Thoracic aorta (tissue), 2 donors: ENCODE results near the gene NCAPD3. TPM values are rescaled to one million over a fixed set of nuclear protein-coding genes. Genes with fewer than 3 reads are reported as not detected.

Source experiments
- ATAC-seq: fragments of 150-250 bp; one replicate; pipeline ENCODE4 v1.8.0; 2017; ENCODE audit warnings: low read depth; ENCODE audit not compliant: insufficient number of reproducible peaks, low FRiP score
- DNase-seq: peaks from one replicate; pipeline ENCODE4 v3.0.0-alpha.2; 2020; ENCODE audit warnings: low spot score
- H3K27ac ChIP-seq, 2 donors: fragments of 200-600 bp; sonication (generic); 1 replicate in 1 of 2; 2 replicates in 1 of 2; pipeline ENCODE4 v1.5.1; 2016; ENCODE audit warnings: mild to moderate bottlenecking in 2 of 2, moderate library complexity in 2 of 2
- H3K27me3 ChIP-seq: fragments of 200-600 bp; sonication (generic); replicated peaks from 2 replicates; pipeline ENCODE4 v1.6.0; 2016; ENCODE audit warnings: mild to moderate bottlenecking; ENCODE audit not compliant: insufficient read depth
- H3K36me3 ChIP-seq: fragments of 200-600 bp; sonication (generic); one replicate; pipeline ENCODE4 v1.5.1; 2016
- H3K4me1 ChIP-seq, 2 donors: fragments of 200-600 bp; sonication (generic); 1 replicate in 1 of 2; 2 replicates in 1 of 2; pipeline versions ENCODE4 v1.5.1 to v1.6.0; 2016; ENCODE audit warnings: low read depth in 2 of 2, mild to moderate bottlenecking in 1 of 2; ENCODE audit not compliant: control insufficient read depth in 1 of 2
- H3K4me3 ChIP-seq: fragments of 200-600 bp; sonication (generic); 2 replicates; pipeline ENCODE4 v1.5.1; 2016; ENCODE audit warnings: mild to moderate bottlenecking
- H3K9me3 ChIP-seq: fragments of 200-600 bp; sonication (generic); 2 replicates; pipeline ENCODE4 v1.5.1; 2016
- total RNA-seq, 2 donors: library from RNA; depleted of rRNA; stranded (reverse); fragments of >200 nt; gene quantifications; one replicate each; pipeline versions ENCODE4 v1.1.0 to v1.2.3, GENCODE V29; 2016
- TF ChIP-seq, protein P1 (sequence below): fragments of 200-600 bp; sonication (generic); IDR thresholded peaks from one replicate; pipeline ENCODE4 v1.5.1; 2019; ENCODE audit warnings: antibody characterized with exemption

NCAPD3 gene
- total RNA-seq, 2 donors from 2014 or later = 7.4 to 9.2 TPM

DNA sequence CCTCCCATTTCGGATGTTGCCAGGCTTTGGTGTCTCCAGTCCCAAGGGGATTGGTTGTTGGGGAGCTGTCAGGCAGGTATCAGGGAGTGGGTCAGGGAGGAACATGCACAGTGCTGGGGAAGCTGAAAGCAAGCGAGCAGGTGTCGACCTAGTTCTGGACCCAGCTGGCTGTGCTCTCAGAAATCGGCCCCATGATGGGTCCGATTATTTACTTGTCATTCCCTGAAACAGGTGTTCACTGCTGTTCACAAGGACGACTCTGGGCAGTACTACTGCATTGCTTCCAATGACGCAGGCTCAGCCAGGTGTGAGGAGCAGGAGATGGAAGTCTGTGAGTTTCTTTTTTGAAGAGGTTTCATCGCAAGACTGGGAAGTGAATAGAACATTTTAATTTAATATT is 78.1 kb downstream of the NCAPD3 start:
- no peaks in the 10 kb centered on the region for H3K9me3 ChIP-seq
- H3K36me3 ChIP-seq = peaks cover 21% of the 10 kb centered on the region
- H3K4me1 ChIP-seq = peaks cover 7 to 9% of the 10 kb centered on the region in 2 donors
- no peak overlapping the region for H3K4me3 ChIP-seq
- no peak overlapping the region for H3K27ac ChIP-seq
- TF ChIP-seq, protein P1, sequence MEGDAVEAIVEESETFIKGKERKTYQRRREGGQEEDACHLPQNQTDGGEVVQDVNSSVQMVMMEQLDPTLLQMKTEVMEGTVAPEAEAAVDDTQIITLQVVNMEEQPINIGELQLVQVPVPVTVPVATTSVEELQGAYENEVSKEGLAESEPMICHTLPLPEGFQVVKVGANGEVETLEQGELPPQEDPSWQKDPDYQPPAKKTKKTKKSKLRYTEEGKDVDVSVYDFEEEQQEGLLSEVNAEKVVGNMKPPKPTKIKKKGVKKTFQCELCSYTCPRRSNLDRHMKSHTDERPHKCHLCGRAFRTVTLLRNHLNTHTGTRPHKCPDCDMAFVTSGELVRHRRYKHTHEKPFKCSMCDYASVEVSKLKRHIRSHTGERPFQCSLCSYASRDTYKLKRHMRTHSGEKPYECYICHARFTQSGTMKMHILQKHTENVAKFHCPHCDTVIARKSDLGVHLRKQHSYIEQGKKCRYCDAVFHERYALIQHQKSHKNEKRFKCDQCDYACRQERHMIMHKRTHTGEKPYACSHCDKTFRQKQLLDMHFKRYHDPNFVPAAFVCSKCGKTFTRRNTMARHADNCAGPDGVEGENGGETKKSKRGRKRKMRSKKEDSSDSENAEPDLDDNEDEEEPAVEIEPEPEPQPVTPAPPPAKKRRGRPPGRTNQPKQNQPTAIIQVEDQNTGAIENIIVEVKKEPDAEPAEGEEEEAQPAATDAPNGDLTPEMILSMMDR = no peak
- no peak for ATAC-seq
- no peak for DNase-seq
- H3K27me3 ChIP-seq = no peaks in the 10 kb centered on the region

DNA sequence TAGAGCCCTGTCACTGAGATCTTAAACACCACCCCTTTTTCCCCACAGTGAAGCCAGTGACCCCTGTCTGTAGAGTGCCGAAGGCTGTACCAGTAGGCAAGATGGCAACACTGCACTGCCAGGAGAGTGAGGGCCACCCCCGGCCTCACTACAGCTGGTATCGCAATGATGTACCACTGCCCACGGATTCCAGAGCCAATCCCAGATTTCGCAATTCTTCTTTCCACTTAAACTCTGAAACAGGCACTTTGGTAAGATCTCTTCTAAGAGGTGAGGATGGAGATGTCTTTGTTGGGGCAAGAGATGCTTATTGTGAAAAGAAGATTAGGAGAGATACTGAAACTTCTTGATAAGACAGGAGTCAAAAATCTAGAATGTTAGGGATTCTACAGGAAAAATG is 79.0 kb downstream of the NCAPD3 start:
- Histone ChIP-seq H3K4me3 (no peak overlapping the region), H3K27ac (no peak overlapping the region), H3K27me3 (no peaks in the 10 kb centered on the region), H3K36me3 (peaks cover 16% of the 10 kb centered on the region), H3K9me3 (no peaks in the 10 kb centered on the region), H3K4me1 (peaks cover 7 to 9% of the 10 kb centered on the region in 2 donors)
- ATAC-seq (no peak), DNase-seq (no peak)
- TF ChIP-seq, protein P1 = no peak

DNA sequence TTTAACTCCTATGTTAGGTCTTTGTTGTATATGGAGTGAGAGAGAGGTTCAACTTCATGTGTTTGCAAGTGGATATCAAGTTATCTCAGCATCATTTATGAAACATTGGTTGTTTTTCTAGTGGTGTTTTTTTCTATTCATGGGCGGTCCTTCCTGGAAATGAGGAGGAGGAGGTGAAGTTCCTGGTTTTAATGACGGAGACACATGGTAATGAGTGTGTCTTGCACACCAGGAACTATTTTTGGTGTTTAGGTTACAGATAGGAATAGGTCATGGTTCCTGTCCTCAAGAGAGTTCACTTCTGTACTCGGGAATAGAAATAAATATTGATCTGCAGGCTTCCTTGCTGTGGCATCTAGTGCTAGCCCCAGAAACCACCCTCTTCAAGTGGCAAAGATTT is 80.0 kb downstream of the NCAPD3 start:
- peaks cover 11% of the 10 kb centered on the region for H3K36me3 ChIP-seq

DNA sequence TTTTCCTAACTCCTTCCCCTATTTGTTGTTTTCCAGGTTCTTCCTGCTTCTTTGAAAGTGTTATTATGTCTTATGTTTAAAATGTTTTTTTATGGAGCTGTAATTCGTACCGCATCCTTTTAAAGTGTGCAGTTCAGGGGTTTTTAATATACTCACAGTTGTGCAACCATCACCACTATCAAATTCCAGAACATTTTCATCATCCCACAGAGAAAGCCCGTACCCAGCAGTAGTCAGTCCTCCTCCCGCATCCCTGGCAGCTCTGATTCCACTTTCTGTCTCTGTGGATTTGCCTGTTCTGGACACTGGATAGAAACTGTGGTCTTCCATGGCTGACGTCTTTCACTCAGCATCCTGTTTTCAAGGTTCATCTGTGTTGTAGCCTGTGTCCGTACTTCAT is 81.2 kb downstream of the NCAPD3 start:
- Histone ChIP-seq H3K36me3 (peaks cover 11% of the 10 kb centered on the region), H3K4me1 (peaks cover under 1 to 15% of the 10 kb centered on the region in 2 donors), H3K27ac (no peak overlapping the region), H3K27me3 (no peaks in the 10 kb centered on the region), H3K4me3 (no peak overlapping the region), H3K9me3 (no peaks in the 10 kb centered on the region)
- no peak for ATAC-seq
- TF ChIP-seq, protein P1 = no peak
- DNase-seq = no peak

More for the DNA sequence above, 80.0 kb downstream of the NCAPD3 start:
- H3K4me3 ChIP-seq = no peak overlapping the region
- TF ChIP-seq, protein P1 = no peak
- ATAC-seq (no peak), DNase-seq (no peak)
- H3K27me3 ChIP-seq = no peaks in the 10 kb centered on the region
- H3K9me3 ChIP-seq = no peaks in the 10 kb centered on the region
- H3K27ac ChIP-seq = no peak overlapping the region
- peaks cover 7 to 19% of the 10 kb centered on the region in 2 donors for H3K4me1 ChIP-seq

DNA sequence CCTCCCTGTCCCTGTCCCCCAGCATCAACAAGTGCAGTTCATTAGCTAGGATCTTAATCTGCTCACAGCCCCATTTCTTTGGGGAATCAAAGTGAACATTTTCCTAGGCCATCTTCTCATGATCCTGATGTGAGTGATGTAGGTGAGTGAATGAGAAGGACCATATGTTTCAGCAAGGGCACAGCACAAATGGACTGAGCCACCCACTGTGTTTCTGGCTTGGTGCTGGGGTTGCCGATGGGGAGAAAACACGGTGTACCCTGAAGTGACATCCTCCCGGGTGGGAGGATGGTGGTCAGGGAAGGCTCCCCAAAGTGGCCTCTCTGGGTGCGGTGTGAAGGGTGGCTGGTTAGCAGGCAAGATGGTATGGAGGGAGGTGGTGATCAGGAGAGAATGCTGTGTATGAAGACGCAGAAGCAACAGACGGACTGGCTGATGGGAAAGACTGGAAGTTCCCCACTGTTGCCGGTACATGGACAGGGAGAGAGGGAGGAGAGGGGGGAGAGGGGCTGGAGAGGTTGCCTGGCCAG is 82.7 kb downstream of the NCAPD3 start:
- TF ChIP-seq, protein P1 = no peak
- Histone ChIP-seq H3K4me1 (peaks cover 0 to 13% of the 10 kb centered on the region in 2 donors), H3K4me3 (no peak overlapping the region), H3K9me3 (no peaks in the 10 kb centered on the region), H3K36me3 (peaks cover 7% of the 10 kb centered on the region), H3K27me3 (no peaks in the 10 kb centered on the region), H3K27ac (no peak overlapping the region)
- DNase-seq (no peak), ATAC-seq (no peak)
